GM21526 (cell line): ENCODE results near the gene CALR3.
"Not testable (repeated sequence)": the region's sequence is repeated elsewhere in the genome, so short reads cannot be mapped to it uniquely, and the experiment has no call there.

Experiments used
- ATAC-seq: cut with Tn5 transposase; IDR thresholded peaks from one replicate; pipeline ENCODE4 v1.9.1; 2021; ENCODE audit warnings: moderate library complexity; ENCODE audit not compliant: unreplicated experiment, low FRiP score

CALR3 gene

DNA sequence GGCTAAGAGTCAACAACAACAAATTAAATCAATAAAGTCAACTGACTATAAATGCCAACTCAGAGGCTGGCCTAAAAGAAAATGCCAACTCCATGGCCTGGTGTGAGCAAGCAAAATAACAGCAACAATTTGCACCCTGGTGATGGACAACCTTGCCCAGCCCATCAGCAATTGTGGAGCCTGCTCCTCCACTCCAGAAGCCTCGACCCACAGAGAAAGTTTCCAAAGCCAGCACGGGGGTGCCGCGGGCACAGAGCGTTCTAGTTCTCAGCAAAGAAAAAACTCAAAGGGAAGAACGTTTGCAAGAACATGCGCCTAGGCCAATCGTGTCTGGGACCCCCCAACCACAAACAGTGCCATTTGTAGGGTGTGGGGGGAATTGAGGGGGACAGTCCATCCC lies 35.5 kb downstream of the CALR3 start:
- ATAC-seq = no peak

DNA sequence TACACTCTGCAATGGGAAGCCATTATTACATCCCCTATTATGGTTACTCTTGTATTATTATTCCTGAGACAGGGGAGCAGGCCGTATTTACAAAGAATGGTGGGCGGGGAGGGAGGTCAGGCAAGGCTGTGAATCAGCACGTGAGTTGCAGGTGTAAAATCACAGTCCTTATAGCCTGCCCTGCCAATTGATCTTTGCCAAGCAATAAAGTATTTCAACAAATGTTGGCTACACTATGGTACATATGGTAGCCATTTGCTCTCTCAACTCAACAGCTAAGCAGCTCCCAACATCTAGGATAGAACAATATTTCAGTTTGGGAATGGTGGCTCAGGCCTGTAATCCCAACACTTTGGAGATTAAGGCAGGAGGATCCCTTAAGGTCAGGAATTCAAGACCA lies 36.3 kb downstream of the CALR3 start:
- no peak for ATAC-seq

GRCh38 chr19:16458391-16459341 lies 37.3 kb downstream of the CALR3 start:
- no peak for ATAC-seq

- ATAC-seq = no peak
Observed at GRCh38 chr19:16457954-16458331, 38.0 kb downstream of the CALR3 start.

GRCh38 chr19:16457195-16457953 lies 38.6 kb downstream of the CALR3 start:
- ATAC-seq = no peak

DNA sequence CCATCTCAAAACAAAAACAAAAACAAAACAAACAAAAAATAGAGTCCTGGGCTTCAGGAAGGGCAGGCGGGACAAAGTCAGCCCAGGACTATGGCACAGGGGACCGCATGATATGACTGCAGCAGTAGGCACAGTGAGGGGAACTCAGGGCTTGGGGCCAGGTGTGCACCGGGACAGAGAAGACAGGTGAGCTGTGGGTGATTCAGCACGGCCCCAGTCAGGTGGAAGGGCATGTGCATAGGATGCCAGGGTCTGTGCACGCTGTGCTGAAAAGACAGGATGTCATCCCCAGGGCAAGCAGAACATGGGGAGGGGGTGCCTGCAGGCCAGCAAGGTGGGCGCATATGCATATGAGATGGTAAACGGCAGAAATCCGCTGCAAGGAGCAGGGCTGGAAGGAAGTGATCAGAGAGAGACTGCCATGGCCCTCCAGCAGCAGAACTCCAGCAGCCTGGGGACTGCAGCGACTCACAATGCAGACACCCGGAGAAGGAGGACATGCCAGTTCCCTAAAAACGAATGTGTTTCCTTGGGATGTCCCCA lies 39.2 kb downstream of the CALR3 start:
- no peak for ATAC-seq

- ATAC-seq = no peak
Observed at GRCh38 chr19:16455489-16455888, 40.5 kb downstream of the CALR3 start.

DNA sequence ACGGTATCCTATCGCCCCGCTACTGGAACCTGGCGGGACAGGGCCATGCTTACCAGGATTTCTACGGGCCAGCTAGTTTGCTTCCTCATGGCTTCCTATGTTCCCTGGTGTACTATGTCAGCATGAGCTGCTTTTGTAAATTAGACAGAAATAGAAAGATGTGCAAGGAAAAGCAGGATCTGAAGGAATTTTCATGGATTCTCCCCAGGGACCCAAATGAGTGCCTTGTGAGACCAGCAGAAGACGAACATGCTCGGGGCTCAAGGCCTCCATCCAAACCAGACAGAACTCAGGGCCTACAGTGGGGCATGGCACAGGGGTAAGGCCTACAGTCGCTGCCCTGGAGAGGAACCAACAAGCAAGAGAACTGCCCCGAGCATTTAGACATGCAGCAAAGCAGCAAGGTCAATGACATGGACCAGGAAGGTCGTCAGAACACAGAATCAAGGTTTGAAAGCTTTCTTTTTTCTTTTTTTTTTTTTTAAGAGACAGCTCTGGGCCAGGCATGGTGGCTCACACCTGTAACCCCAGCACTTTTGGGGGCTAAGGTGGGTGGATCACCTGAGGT lies 41.5 kb downstream of the CALR3 start:
- no peak for ATAC-seq

DNA sequence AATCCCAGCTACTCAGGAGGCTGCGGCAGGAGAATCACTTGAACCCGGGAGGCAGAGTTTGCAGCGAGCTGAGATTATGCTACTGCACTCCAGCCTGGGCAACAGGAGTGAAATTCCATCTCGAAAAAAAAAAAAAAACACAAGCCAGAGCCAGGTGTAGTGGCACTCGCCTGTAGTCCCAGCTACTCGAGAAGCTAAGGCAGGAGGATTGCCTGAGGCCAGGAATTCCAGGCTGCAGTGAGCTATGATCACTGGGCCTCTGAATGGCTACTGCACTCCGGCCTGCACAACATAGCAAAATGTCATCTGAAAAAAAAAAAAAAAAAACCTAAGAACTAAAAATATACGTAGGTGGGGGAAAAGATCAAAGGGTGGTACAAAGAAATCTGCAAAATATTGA lies 43.6 kb downstream of the CALR3 start:
- ATAC-seq = no peak

GRCh38 chr19:16449330-16449961 lies 46.5 kb downstream of the CALR3 start:
- no peak for ATAC-seq

DNA sequence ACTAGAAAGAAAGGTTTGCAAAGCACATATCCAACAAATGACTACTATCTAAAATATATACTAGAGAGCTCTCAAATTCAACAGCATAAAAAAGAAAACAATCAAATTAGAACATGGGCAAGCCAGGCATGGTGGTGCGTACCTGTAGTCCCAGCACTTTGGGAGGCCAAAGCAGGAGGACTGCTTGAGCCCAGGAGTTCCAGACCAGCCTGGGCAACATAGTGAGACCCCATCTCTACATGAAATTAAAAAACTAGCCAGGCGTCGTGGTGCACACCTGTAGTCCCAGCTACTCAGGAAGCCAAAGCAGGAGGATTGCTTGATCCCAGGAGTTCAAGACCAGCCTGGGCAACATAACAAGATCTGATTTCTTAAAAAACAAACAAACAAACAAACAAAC lies 47.1 kb downstream of the CALR3 start:
- ATAC-seq = not testable (repeated sequence)

DNA sequence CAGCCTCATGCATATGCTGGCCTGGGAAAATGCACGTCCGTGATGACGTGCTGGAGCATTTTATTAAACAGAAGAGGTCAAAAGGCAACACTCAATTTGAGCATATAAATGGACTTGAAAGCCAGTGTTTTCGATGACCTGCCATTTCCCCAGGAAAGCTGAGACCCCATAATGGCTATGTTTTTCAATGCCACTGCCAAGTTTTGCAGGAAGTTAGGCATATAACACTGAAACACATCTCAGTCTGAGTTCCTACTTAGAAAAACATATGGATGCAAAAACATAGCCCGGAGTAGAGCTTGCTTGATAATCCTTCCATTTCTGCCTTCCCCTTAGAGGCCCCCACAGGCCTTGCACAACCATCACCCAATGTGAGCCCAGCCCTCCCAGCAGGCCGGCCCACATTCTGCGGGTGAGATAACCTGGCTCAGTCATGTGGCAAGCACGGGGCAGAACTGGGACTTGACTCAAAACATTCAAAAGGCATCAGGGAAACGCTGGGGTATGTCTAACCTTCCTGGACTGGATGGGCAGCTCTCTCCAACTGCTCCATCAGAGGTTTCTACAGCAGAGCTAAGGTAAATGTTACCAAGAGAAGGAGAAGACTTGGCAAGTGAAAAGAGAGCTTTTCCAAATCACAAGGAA lies 49.1 kb downstream of the CALR3 start:
- no peak for ATAC-seq

GRCh38 chr19:16446108-16446723 lies 49.8 kb downstream of the CALR3 start:
- no peak for ATAC-seq

DNA sequence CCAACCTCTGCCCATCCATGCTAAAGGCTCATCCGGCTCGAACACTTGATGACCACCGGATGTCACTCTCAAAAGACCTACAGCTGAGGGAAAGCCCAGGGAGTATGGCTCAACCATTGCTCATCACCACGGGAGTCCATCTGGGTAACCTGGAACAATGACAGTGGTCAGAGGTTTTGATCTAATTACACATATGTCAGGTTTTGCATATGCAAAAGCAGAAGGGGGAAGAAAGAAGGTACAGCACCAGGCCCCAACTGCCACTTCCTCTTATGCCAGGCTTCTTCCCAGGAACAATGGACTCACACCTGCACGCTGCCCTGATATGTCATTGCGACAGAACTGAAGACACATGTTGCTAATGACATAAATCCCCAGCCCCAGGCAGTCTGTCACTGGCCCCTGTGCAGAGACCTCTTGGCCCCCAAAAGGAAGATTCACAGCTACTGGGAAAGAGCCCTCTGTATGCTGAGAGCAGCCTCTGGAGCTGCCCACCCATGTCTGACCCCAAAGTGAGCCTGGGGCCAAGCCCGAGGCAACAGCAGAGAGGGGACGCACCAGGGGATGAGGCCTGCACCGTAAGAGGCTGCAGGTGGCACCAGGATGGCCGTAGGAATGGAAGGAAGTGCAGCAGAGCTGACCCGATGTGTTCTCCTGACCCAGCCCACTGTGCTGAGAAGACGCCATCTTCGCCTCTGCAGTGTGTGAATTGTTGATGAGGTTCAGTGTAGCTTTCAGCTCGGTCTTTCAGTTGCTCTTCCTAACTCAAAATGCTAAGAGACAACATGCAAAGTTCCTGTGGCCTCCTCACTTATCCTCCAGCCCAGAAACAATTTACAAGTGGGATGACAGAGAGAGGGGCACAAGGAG lies 50.5 kb downstream of the CALR3 start:
- no peak for ATAC-seq

DNA sequence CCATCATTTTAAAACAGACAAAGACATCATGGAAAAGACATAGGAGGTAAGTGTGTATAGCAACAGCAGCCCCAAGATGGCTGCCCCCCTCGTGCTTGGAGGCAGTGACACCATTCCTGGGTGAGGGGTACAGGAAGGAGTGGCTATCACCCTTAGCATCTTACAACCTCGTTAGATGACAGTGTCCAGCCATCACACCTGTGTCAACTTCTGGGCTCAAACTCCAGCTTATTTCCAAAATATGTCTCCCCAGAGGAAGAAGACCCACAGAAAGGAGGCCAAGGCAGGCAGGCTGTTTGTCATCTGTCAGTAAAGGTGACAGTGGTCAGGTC lies 51.7 kb downstream of the CALR3 start:
- no peak for ATAC-seq

DNA sequence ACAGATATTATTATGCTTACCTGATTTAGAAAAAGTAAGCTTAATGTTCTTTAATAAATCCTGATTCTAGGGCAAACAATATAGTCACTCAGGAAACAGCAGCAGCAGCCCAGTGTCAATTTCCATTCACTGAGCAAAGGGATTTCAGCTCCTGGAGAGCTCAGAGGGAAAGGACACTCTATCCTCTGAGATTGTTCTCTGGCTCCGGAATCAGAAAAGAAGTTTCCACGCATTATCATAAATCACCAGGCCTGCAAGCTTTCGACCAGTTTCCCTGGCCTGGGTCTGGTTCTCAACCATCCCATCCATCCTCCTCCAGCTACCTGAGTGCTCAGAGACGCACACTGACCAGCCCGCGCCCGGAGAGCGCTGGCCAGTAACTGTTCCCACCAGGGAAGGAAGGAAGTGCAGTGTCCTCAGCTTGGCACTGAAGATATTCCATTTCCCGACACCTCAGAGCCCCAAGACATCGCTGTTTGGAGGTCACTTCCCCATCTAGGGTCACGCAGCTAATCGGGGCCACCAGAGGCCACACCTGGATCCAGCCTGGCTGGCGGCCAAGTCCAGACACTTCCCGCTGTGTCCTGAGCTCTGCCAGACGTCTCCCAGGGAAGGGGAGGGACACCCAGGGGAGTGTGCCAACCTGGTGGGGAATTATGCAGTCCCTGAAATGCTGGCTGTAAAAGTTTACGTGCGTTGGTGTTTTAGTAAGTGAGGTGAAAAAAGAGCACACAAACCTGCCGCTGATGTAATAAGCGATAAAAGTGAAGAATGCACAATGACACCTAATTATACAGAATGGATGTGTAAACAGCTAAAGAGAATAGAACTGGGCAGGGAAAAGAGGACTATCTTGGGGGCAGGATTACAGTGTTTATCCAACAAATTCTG lies 53.3 kb downstream of the CALR3 start:
- ATAC-seq = no peak

- ATAC-seq = no peak
Observed at GRCh38 chr19:16441661-16442162, 54.3 kb downstream of the CALR3 start.
